Skeletal muscle tissue (tissue), 4 donors: ENCODE measurements around the gene CDC42EP2. TPM values are rescaled to one million over a fixed set of nuclear protein-coding genes. Genes with fewer than 3 reads are reported as not detected.
"Not testable (repeated sequence)": the region's sequence is repeated elsewhere in the genome, so short reads cannot be mapped to it uniquely, and the experiment has no call there.

ENCODE experiments used
- H3K27ac ChIP-seq: one replicate; pipeline ENCODE4 v1.7.0; 2013; ENCODE audit warnings: mild to moderate bottlenecking, low read depth, low read length, inconsistent platforms
- H3K27me3 ChIP-seq, 3 donors: one replicate each; pipeline ENCODE4 v1.7.0; 2013; ENCODE audit warnings: low read length in 3 of 3; ENCODE audit not compliant: control insufficient read depth in 3 of 3, insufficient read depth in 3 of 3
- H3K36me3 ChIP-seq, 3 donors: one replicate each; pipeline ENCODE4 v1.7.0; 2013; ENCODE audit warnings: low read length in 3 of 3; ENCODE audit not compliant: control insufficient read depth in 3 of 3, insufficient read depth in 3 of 3
- H3K4me1 ChIP-seq, 3 donors: one replicate each; pipeline ENCODE4 v1.7.0; 2013; ENCODE audit warnings: low read length in 3 of 3, mild to moderate bottlenecking in 3 of 3; ENCODE audit not compliant: control insufficient read depth in 3 of 3, insufficient read depth in 3 of 3
- H3K4me3 ChIP-seq, 3 donors: one replicate each; pipeline ENCODE4 v1.7.0; 2013; ENCODE audit warnings: low read length in 3 of 3
- H3K9ac ChIP-seq, 3 donors: one replicate each; pipeline ENCODE4 v1.7.0; 2013; ENCODE audit warnings: low read length in 3 of 3, mild to moderate bottlenecking in 3 of 3, moderate library complexity in 2 of 3, low read depth in 1 of 3
- H3K9me3 ChIP-seq, 3 donors: one replicate each; pipeline ENCODE4 v1.7.0; 2013; ENCODE audit warnings: low read length in 3 of 3; ENCODE audit not compliant: control insufficient read depth in 3 of 3
- total RNA-seq: library from RNA; depleted of rRNA; stranded (reverse); fragments of >200 nt; gene quantifications from one replicate; pipeline ENCODE4 v1.2.3, GENCODE V29; 2014
- donor health status: Osteomylitis.

CDC42EP2 gene
- total RNA-seq, 1 donor from 2014 or later = 19.3 TPM

- Histone ChIP-seq H3K27me3 (no peaks in the 10 kb centered on the region), H3K4me1 (peaks cover 12 to 17% (median 13%) of the 10 kb centered on the region in 3 donors), H3K4me3 (no peak overlapping the region), H3K9me3 (no peaks in the 10 kb centered on the region), H3K36me3 (peaks cover 0 to 2% (median 0%) of the 10 kb centered on the region in 3 donors), H3K27ac (no peak overlapping the region), H3K9ac (no peak overlapping the region)
Observed at GRCh38 chr11:65330544-65330943, 15.9 kb downstream of the CDC42EP2 start.

GRCh38 chr11:65332591-65332990 lies 17.9 kb downstream of the CDC42EP2 start:
- H3K9ac ChIP-seq, H3K27ac ChIP-seq, H3K9me3 ChIP-seq, H3K4me3 ChIP-seq, H3K36me3 ChIP-seq, H3K27me3 ChIP-seq: not testable (repeated sequence)
- peaks cover 13 to 18% (median 14%) of the 10 kb centered on the region in 3 donors for H3K4me1 ChIP-seq

GRCh38 chr11:65334696-65335295 lies 20.1 kb downstream of the CDC42EP2 start:
- Histone ChIP-seq H3K4me3 (peak overlapping the region; percentile 85 to 96 (median 95)), H3K27ac (peak overlapping the region; percentile 80)

GRCh38 chr11:65338676-65339075 lies 24.0 kb downstream of the CDC42EP2 start:
- no peak overlapping the region for H3K27ac ChIP-seq
- H3K27me3 ChIP-seq = no peaks in the 10 kb centered on the region
- no peak overlapping the region for H3K9ac ChIP-seq
- no peak overlapping the region for H3K4me3 ChIP-seq
- peaks cover 17 to 24% (median 22%) of the 10 kb centered on the region in 3 donors for H3K4me1 ChIP-seq
- H3K36me3 ChIP-seq = peaks cover 34 to 41% (median 38%) of the 10 kb centered on the region in 3 donors
- H3K9me3 ChIP-seq = no peaks in the 10 kb centered on the region

More at GRCh38 chr11:65334696-65335295, 20.1 kb downstream of the CDC42EP2 start:
- Histone ChIP-seq H3K4me1 (peaks cover 17 to 24% (median 22%) of the 10 kb centered on the region in 3 donors), H3K36me3 (peaks cover 4 to 7% (median 7%) of the 10 kb centered on the region in 3 donors), H3K9ac (peak overlapping the region; percentile 85 to 96 (median 92)), H3K27me3 (no peaks in the 10 kb centered on the region), H3K9me3 (no peaks in the 10 kb centered on the region)

GRCh38 chr11:65340226-65340625 lies 25.6 kb downstream of the CDC42EP2 start:
- Histone ChIP-seq H3K4me3 (no peak overlapping the region), H3K9me3 (no peaks in the 10 kb centered on the region), H3K9ac (no peak overlapping the region), H3K27me3 (no peaks in the 10 kb centered on the region), H3K36me3 (peaks cover 47 to 57% (median 54%) of the 10 kb centered on the region in 3 donors), H3K4me1 (peaks cover 7 to 14% (median 13%) of the 10 kb centered on the region in 3 donors), H3K27ac (no peak overlapping the region)

GRCh38 chr11:65341856-65342255 lies 27.2 kb downstream of the CDC42EP2 start:
- no peak overlapping the region for H3K4me3 ChIP-seq
- H3K27me3 ChIP-seq = no peaks in the 10 kb centered on the region
- H3K4me1 ChIP-seq = peaks cover 3 to 9% (median 9%) of the 10 kb centered on the region in 3 donors
- no peak overlapping the region for H3K27ac ChIP-seq
- no peak overlapping the region for H3K9ac ChIP-seq
- no peaks in the 10 kb centered on the region for H3K9me3 ChIP-seq
- H3K36me3 ChIP-seq = peaks cover 60 to 72% (median 68%) of the 10 kb centered on the region in 3 donors

GRCh38 chr11:65351511-65351910 lies 36.8 kb downstream of the CDC42EP2 start:
- no peaks in the 10 kb centered on the region for H3K9me3 ChIP-seq
- no peak overlapping the region for H3K9ac ChIP-seq
- H3K36me3 ChIP-seq = peaks cover 45 to 53% (median 47%) of the 10 kb centered on the region in 3 donors

GRCh38 chr11:65352783-65353182 lies 38.1 kb downstream of the CDC42EP2 start:
- Histone ChIP-seq H3K27ac (no peak overlapping the region), H3K36me3 (peaks cover 40 to 45% (median 42%) of the 10 kb centered on the region in 3 donors), H3K9ac (no peak overlapping the region), H3K9me3 (no peaks in the 10 kb centered on the region), H3K27me3 (peaks cover 0 to 10% (median 0%) of the 10 kb centered on the region in 3 donors), H3K4me3 (no peak overlapping the region), H3K4me1 (peaks cover 25 to 34% (median 30%) of the 10 kb centered on the region in 3 donors)

More at GRCh38 chr11:65351511-65351910, 36.8 kb downstream of the CDC42EP2 start:
- Histone ChIP-seq H3K4me3 (no peak overlapping the region), H3K27me3 (peaks cover 0 to 4% (median 0%) of the 10 kb centered on the region in 3 donors), H3K27ac (no peak overlapping the region), H3K4me1 (peaks cover 21 to 27% (median 25%) of the 10 kb centered on the region in 3 donors)

GRCh38 chr11:65353376-65353775 lies 38.7 kb downstream of the CDC42EP2 start:
- H3K4me3 ChIP-seq = no peak overlapping the region
- peaks cover 0 to 10% (median 0%) of the 10 kb centered on the region in 3 donors for H3K27me3 ChIP-seq
- H3K36me3 ChIP-seq = peaks cover 34 to 40% (median 36%) of the 10 kb centered on the region in 3 donors
- no peaks in the 10 kb centered on the region for H3K9me3 ChIP-seq
- H3K27ac ChIP-seq = peak overlapping the region; percentile 47
- H3K4me1 ChIP-seq = peaks cover 25 to 34% (median 33%) of the 10 kb centered on the region in 3 donors
- no peak overlapping the region for H3K9ac ChIP-seq

GRCh38 chr11:65353900-65354264 lies 39.2 kb downstream of the CDC42EP2 start:
- Histone ChIP-seq H3K9ac (peak overlapping the region; percentile 46 to 73 (median 62)), H3K9me3 (no peaks in the 10 kb centered on the region), H3K4me3 (peak overlapping the region; percentile 82 to 91 (median 85)), H3K27ac (peak overlapping the region; percentile 47), H3K36me3 (peaks cover 30 to 35% (median 31%) of the 10 kb centered on the region in 3 donors), H3K27me3 (peaks cover 0 to 10% (median 0%) of the 10 kb centered on the region in 3 donors), H3K4me1 (peaks cover 25 to 34% (median 33%) of the 10 kb centered on the region in 3 donors)
